Mesodermal cell (in vitro differentiated cells): Measurements from ENCODE around the gene CLDN20.

Experiments
- H3K27ac ChIP-seq: 2 replicates; pipeline ENCODE4 v1.7.0; 2013; ENCODE audit warnings: mild to moderate bottlenecking, low read depth, low read length, moderate library complexity; ENCODE audit not compliant: severe bottlenecking
- H3K36me3 ChIP-seq: 2 replicates; pipeline ENCODE4 v1.7.1; 2013; ENCODE audit warnings: mild to moderate bottlenecking, low read length, moderate library complexity; ENCODE audit not compliant: control insufficient read depth, insufficient read depth
- H3K4me1 ChIP-seq: one replicate; pipeline ENCODE4 v1.7.1; 2013; ENCODE audit warnings: mild to moderate bottlenecking, low read length; ENCODE audit not compliant: insufficient read depth, control insufficient read depth, poor library complexity, severe bottlenecking
- H3K4me3 ChIP-seq: 2 replicates; pipeline ENCODE4 v1.7.0; 2013; ENCODE audit warnings: low read length, control low read depth, mild to moderate bottlenecking; ENCODE audit not compliant: insufficient read depth, poor library complexity, severe bottlenecking; ENCODE audit errors: extremely low read depth
- H3K9me3 ChIP-seq: 2 replicates; pipeline ENCODE4 v1.7.1; 2013; ENCODE audit warnings: mild to moderate bottlenecking, low read length, moderate library complexity; ENCODE audit not compliant: control insufficient read depth
- WGBS, 2 experiments: methylation state at CpG; one replicate each; pipeline ENCODE4 v1.1.5; 2013; ENCODE audit warnings: missing lambda C conversion rate in 2 of 2; ENCODE audit not compliant: insufficient coverage in 2 of 2; 5-methylcytosine and 5-hydroxymethylcytosine counted together

CLDN20 gene

DNA sequence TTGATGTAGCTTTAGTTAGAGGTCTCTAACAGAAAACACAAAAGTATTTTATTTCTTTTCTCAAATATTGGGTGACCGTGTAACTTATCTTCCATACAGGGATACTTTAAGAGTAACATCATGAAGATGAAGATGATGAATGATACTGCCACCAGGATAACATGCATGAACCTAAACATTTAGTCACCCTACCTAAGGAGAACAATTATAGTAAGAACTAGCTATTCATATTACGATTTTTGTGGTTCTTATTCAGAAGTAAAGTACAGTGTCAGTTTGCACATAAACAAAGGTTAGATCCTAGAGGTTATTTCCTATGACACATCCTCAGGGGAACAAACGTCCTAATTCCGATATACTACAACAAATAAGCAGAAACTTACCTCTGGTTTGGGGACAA, 21.0 kb downstream of the CLDN20 start:
- Histone ChIP-seq H3K4me1 (peaks cover 6% of the 10 kb centered on the region), H3K36me3 (peaks cover 60% of the 10 kb centered on the region), H3K27ac (no peak overlapping the region), H3K9me3 (no peaks in the 10 kb centered on the region), H3K4me3 (no peak overlapping the region)
- no CpG with 5 or more reads among the region's 4 CpGs for WGBS, 2 experiments

DNA sequence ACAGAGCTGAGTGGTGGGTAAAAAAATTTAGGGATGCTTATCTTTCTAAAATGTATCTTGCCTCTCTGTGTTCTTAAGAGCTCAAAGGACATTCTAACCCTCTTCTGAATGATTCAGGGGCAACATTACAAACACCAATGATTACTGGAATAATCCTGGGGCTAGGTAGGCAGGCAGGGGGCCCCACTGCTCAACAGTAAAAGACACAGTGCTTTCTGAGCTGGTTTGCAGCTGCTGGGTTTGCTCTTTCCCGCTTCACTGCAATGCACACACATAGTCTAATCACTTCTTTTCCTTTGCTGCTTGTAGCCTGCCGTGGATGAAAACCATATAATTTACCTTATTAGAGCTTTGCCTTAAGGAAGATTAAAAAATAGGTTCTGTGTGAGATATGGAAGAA, 23.9 kb downstream of the CLDN20 start:
- H3K27ac ChIP-seq = peak overlapping the region; percentile 16
- WGBS, 2 experiments = 100% methylated on average over 1 of the region's 2 CpGs
- no peaks in the 10 kb centered on the region for H3K9me3 ChIP-seq
- no peak overlapping the region for H3K4me3 ChIP-seq
- H3K36me3 ChIP-seq = peaks cover 65% of the 10 kb centered on the region
- H3K4me1 ChIP-seq = peaks cover 9% of the 10 kb centered on the region

DNA sequence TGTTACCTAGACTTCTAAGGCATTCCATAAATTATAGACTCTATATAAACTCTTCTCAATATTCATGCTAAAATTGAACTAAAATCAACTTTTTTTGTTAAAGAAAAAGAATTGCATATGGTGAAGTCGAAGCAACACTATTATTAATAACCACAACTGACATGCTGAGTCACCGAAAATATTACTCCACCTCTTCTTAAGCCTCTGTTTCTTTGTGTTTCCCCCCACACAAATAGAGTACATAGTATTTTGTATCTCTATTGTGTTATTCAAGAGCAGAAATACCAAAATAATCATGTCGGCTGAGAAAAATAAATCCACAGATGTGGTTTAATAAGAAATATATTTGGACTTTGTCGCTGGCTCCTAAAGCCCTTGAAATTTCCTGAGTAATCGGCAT, 26.7 kb downstream of the CLDN20 start:
- peaks cover 66% of the 10 kb centered on the region for H3K36me3 ChIP-seq
- peaks cover 9% of the 10 kb centered on the region for H3K4me1 ChIP-seq
- H3K9me3 ChIP-seq = no peaks in the 10 kb centered on the region
- no peak overlapping the region for H3K27ac ChIP-seq
- no peak overlapping the region for H3K4me3 ChIP-seq
- WGBS, 2 experiments = 100% methylated on average over 1 to 2 of the region's 5 CpGs

DNA sequence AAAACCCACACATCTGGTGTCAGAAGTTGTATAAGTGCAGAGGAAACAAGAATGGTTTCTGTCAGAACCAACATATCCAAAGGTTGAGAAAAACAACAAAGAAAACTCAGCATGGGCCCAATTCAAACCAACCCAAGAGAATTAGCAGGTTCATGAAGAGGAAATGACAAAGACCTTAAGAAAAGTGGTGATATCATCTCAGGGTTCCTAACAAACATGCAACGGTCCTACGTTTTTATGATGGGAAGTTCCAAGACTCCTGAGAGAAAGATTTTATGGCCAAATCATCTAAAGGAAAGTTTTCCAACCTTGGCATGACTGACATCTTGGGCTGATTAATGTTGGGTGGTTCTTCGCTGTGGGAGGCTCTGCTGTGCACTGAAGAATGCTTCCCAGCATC, 27.5 kb downstream of the CLDN20 start:
- Histone ChIP-seq H3K9me3 (no peaks in the 10 kb centered on the region), H3K27ac (no peak overlapping the region), H3K4me1 (peaks cover 9% of the 10 kb centered on the region), H3K4me3 (no peak overlapping the region), H3K36me3 (peaks cover 73% of the 10 kb centered on the region)
- WGBS, 2 experiments = 90 to 95% methylated on average over 2 of the region's 3 CpGs

DNA sequence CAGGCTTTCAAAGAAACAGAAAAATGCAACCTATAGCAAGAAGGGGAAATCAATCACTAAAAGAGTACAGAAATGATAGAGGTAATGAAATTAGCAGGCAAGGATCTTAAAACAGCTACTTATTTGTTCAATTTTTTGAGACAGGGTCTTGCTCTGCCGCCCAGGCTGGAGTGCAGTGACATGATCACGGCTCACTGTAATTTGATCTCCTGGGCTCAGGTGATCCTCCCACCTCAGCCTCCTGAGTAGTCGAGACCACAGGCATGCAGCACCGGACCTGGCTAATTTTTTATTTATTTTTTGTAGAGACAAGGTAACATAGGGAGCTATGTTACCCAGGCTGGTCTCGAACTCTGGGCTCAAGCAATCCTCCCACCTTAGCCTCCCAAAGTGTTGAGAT, 28.9 kb downstream of the CLDN20 start:
- Histone ChIP-seq H3K9me3 (no peaks in the 10 kb centered on the region), H3K4me1 (peaks cover 9% of the 10 kb centered on the region), H3K36me3 (peaks cover 83% of the 10 kb centered on the region), H3K27ac (no peak overlapping the region), H3K4me3 (no peak overlapping the region)
- 90 to 100% methylated on average over 2 of the region's 5 CpGs for WGBS, 2 experiments

DNA sequence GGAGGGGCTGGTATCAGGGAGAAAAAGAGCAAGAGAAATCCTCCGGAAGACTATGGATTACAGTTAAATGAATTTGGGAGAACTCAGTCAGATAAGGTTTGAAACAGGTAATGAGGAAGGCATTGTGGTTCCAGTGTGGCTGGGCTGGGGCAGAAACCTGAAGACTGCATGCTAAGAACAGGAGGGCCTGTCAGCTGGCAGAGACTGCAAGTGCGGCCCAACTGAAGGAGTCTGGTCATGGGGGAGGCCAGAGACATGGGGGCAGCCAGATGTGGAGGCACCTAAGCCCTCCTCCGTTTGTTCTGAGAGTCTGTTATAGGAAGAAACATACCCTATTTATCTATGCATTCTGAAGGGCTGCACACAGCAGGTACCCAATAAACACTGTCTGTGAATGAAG, 33.9 kb downstream of the CLDN20 start:
- no peaks in the 10 kb centered on the region for H3K4me1 ChIP-seq
- H3K27ac ChIP-seq = no peak overlapping the region
- 100% methylated on average over 1 to 2 of the region's 3 CpGs for WGBS, 2 experiments
- H3K9me3 ChIP-seq = no peaks in the 10 kb centered on the region
- H3K4me3 ChIP-seq = no peak overlapping the region
- peaks cover 69% of the 10 kb centered on the region for H3K36me3 ChIP-seq

DNA sequence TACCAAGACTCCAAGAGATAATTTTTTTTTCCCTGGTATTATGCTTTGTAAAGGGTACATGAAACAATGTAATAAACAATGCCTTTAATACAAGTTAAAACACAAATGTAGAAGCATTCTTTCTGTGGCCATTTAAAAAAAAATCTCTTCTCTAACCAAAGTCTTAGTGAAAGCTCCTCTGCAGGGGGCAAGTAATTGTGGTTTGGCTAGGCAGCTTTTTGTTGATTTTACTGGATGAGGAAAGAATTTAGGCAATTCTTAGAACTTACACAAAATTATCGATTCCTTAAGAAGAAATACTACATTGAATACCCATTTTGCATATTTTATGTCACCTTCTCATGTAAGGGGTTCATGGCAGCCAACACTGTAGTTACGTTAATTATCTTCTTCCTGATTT, 38.1 kb downstream of the CLDN20 start:
- peaks cover 56% of the 10 kb centered on the region for H3K36me3 ChIP-seq
- WGBS, 2 experiments = 71% methylated on average over 1 of the region's 2 CpGs; no CpG with 5 or more reads in 1 of the 2 experiments

DNA sequence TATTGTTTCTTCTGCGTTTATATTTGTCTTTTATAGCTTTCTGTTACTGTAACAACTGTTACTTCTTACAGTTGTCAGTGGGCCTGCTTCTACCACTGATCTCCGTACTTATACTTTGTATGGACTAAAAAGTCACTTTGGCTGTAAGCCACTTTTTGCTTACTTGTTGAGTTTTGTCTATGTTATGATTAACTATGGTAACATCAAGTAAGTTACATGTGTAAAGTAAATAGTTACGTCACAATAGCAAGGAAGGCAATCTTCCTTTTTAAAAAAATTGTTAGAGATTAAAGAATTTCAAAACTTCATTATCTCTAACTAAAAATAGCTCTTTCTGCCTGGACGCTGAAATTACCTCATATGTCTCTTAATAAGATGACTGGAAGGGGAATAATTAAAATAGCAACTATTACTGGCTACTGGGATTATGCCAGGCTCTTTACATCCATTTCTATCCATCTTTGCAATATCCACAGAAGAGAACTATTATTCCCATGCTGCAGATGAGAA, 39.6 kb downstream of the CLDN20 start:
- no peaks in the 10 kb centered on the region for H3K9me3 ChIP-seq
- no peaks in the 10 kb centered on the region for H3K4me1 ChIP-seq
- no peak overlapping the region for H3K4me3 ChIP-seq
- no peak overlapping the region for H3K27ac ChIP-seq
- peaks cover 61% of the 10 kb centered on the region for H3K36me3 ChIP-seq
- no CpG with 5 or more reads among the region's 4 CpGs for WGBS, 2 experiments

More for the DNA sequence above, 38.1 kb downstream of the CLDN20 start:
- no peaks in the 10 kb centered on the region for H3K9me3 ChIP-seq
- H3K4me3 ChIP-seq = no peak overlapping the region
- H3K4me1 ChIP-seq = no peaks in the 10 kb centered on the region
- peak overlapping the region; percentile 23 for H3K27ac ChIP-seq

DNA sequence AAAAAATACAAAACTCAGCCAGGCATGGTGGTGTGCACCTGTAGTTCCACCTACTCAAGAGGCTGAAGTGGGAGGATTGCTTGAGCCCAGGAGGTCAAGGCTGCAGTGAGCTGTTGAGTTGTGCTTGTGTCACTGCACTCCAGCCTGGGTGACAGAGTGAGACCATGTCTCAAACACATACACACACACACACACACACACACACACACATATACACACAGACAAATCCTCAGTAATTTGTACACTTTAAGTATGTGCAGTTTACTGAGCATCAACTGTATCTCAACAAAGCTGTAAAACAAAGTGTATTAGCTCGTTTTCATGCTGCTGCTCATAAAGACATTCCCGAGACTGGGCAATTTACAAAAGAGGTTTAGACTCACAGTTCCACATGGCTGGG, 43.1 kb downstream of the CLDN20 start:
- peaks cover 63% of the 10 kb centered on the region for H3K36me3 ChIP-seq
- H3K4me3 ChIP-seq = no peak overlapping the region
- no peak overlapping the region for H3K27ac ChIP-seq
- no peaks in the 10 kb centered on the region for H3K9me3 ChIP-seq
- peaks cover 5% of the 10 kb centered on the region for H3K4me1 ChIP-seq
- 100% methylated on average over 2 of the region's 2 CpGs for WGBS, 2 experiments

DNA sequence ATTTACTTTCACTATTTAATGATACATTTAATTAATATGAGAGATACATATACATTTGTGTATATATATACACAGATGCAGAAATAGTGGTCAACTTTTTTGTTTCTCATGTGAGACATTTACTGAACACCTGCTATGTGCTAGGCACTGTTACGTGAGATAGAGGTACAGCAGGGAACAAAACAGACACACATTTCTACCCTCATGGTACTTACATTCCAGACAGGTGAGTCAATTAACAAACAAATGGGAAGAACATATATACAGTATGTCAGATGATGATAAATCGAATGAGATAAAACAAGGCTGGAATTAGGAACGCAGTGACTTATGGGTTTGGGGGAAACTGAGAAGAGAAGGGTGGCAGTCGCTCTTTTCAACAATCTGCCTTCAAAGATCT, 45.3 kb downstream of the CLDN20 start:
- H3K36me3 ChIP-seq = peaks cover 50% of the 10 kb centered on the region

DNA sequence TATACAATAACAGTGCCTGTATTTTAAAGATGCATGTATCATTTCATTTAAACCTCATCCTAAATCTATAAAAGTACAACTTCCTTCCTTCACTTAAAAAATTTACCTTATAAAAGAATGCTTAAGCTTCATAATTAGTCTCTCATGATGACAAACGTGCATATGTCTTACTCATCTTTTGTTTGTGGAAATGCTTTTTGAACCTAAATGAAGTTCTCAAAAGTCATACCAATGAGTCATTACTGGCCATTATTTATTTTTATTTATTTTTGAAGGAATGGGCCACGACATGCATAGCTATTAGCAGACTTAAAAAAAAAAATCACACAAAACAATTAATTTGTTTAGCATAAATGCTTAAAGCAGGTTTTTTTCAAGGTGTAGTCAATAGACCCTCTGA, 46.8 kb downstream of the CLDN20 start:
- Histone ChIP-seq H3K9me3 (no peaks in the 10 kb centered on the region), H3K4me1 (peaks cover 11% of the 10 kb centered on the region), H3K27ac (no peak overlapping the region), H3K4me3 (no peak overlapping the region), H3K36me3 (peaks cover 47% of the 10 kb centered on the region)
- no CpG with 5 or more reads among the region's 2 CpGs for WGBS, 2 experiments

More for the DNA sequence above, 45.3 kb downstream of the CLDN20 start:
- Histone ChIP-seq H3K4me1 (peaks cover 5% of the 10 kb centered on the region), H3K27ac (no peak overlapping the region), H3K9me3 (no peaks in the 10 kb centered on the region), H3K4me3 (no peak overlapping the region)
- 93 to 100% methylated on average over 2 to 3 of the region's 4 CpGs for WGBS, 2 experiments
